NCI-H69 (cell line): ENCODE results near the gene LANCL2.
"Not testable (repeated sequence)": the region's sequence is repeated elsewhere in the genome, so short reads cannot be mapped to it uniquely, and the experiment has no call there.

Experiments
- DNase-seq: peaks from one replicate; lab custom pipeline; 2025; lab: John Stamatoyannopoulos, UW

LANCL2 gene

DNA sequence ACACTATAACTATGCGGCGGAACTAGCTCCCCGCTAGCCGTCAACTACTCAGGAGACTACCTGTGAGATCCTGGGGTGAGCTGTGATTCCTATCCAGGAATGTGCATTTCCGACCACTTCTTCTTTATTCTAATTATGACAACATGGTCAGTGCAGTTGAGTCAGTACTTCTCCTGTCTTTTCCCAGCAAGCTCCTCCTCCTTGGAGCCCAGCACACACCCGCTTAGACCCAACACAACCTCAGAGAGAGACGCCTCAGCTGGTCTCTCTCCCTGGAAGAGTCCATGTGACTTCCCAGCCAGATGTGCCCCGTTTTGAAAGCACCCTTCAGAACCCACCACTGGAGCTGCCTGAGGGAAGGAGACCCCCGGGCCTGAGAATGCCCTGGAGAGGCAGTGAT lies 106.5 kb downstream of the LANCL2 start:
- DNase-seq, result not testable (repeated sequence)

- not testable (repeated sequence) for DNase-seq
These were observed 107.3 kb downstream of the LANCL2 start for GRCh38 chr7:55472406-55472805.

- DNase-seq, result peak; percentile 31
These were observed 108.0 kb downstream of the LANCL2 start for GRCh38 chr7:55472928-55473725.

DNA sequence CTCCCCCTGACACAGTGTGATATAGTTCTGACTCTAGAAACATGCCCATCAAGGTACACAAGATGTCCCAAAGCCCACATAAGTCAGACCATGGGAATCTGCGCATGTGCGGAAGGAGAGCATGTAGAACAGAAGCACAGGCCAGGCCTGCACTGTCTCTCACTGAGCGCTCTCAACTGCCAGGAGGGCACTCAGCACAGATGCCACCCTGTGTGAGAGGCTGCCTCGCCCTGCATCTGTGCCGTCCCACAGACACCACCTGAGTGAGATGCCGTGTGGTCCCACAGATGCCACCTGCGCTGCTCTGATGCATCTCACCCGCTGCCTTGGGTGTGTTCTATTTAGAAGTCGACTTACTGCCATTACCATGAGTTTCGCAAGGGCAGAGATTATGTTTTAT lies 108.8 kb downstream of the LANCL2 start:
- no peak for DNase-seq

DNA sequence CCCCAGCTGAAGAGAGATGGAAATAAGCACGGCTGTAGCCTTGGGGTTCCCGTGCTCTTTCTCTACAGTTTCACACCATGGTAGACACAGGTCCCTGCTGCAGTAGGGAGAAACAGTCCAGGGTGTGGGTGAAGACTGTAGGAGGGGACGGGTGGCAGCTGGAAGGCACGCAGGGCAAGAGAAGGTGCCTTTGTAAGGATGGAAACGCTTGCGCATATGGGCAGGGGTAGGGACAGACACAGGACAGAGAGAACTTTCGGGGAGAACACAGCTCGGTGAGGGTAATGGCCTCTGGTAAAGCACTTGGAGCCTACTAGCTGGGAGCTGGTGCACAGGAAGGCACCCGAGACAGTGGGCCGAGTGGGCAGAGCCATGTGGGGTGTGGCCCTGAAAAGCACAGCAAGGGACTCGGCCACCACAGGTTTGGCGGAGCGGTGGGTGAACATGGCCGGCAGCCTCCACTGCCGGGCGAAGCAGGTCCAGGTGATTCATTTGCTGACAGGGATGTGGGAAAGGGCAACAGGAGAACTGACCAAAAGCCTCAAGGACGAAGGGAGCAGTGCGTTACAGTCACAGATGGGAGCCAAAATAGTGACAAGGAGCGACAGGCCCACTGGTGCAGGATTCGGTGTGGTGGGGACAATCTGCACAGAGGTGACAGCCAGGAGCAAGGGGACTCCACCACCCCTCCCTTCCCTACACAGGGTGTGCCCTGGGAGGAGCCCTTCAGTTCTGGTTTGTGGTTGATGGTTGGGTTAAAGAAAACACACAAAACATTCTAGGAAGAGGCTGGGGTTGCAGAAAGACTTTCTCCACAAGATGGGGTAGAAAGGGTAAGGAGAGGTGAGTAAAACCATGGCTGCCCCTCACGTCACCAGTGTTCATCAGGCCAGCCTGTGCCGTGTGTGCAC lies 110.1 kb downstream of the LANCL2 start:
- no peak for DNase-seq

DNA sequence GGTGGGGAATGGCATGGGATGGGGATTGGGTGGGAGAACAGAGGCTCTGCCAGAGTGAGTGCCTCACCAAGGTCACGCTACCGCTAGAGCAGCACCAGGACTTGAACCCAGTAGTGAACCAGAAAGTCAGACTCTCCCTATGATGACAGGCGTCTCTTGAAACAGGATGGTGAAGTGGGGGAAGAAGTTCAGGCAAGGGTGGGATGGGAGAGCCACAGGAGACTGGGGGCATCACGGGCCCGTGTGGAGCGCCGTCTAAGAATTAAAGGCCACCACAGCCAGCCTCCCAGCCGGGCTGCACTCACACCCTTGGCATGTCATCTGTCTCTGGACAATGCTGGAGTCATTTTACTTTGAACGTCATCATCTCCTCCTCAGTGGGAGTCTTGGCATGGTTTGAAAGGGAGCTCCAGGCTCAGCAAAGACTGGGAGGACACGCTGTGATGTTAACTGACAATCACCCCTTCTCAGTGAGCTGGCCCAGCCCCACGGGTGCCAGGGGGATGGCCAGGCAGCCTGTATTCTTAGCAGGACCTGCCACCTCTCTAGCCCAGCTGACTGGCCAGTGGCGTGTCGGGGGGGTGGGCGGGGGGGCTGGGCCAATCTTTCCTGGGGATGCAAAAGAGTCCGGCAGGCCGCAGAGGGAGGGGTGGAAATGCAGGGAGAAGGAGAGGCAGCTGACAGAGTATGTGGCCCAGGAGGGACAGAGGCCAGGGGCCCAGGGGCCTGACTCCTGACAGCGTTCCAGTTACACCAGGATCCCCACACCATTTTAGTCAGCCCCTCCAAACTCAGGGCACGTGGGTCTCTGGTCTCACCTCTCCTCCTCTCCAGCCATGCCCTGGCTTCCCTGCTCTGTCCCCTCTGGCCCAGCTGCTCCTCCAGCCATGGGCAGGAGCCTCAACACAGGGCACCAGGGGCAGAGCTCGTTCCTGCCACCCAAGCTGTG lies 111.0 kb downstream of the LANCL2 start:
- DNase-seq, result peak; percentile 84

GRCh38 chr7:55476852-55477780 lies 112.0 kb downstream of the LANCL2 start:
- peak; percentile 8 for DNase-seq

DNA sequence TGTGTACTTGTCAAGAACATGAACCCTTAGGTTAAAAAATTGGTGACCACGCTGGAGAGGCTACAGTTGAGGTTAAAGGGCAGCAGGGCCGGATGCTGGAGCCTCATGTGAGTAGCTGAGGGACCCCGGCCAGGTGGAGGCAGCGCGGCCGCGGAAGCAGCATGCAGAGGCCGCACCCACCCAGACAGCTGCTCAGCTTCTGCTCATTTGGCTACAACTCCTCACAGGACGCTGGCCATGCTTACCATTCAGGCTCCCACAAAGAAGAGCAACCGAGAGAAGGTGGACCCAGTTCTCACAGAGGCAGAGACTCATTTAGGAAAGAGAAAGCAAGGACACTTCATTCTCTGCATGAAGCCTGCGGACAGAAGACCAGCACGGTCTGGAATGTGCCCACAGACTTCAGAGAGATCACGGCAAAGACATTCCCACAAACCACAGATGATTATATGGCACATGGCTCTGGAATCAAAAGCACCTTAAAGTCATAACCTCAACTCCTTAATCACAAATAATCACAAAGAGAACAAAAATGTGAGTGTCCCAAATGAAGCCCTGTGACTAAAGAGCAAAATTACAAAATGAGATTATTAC lies 112.7 kb downstream of the LANCL2 start:
- no peak for DNase-seq

- no peak for DNase-seq
These were observed 113.6 kb downstream of the LANCL2 start for GRCh38 chr7:55478700-55479099.

GRCh38 chr7:55481155-55481554 lies 116.0 kb downstream of the LANCL2 start:
- DNase-seq, result no peak

- no peak for DNase-seq
These were observed 117.9 kb downstream of the LANCL2 start for GRCh38 chr7:55483046-55483445.
